ENCODE measurements around the gene EEF1A1.

Gene EEF1A1

GRCh38 chr6:73503027-73503772 is 17.6 kb downstream of the EEF1A1 start:
- DNase-seq, result no peak

DNA sequence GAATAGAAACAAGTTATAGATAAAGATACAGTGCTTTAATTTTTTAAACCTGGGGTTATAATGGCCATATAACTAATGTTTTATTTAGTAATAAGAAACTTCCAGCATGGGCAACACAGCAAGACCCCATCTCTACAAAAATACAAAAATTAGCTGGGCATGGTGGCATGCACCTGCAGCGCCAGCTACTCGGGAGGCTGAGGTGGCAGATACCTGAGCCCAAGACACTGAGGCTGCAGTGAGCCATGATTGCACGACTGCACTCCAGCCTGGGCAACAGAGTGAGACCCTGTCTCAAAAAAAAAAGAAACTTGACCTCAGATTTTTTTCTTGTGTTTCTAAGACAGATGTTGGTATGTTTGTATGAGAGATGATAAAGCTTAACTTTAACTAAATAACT is 22.9 kb downstream of the EEF1A1 start:
- DNase-seq, result no peak

DNA sequence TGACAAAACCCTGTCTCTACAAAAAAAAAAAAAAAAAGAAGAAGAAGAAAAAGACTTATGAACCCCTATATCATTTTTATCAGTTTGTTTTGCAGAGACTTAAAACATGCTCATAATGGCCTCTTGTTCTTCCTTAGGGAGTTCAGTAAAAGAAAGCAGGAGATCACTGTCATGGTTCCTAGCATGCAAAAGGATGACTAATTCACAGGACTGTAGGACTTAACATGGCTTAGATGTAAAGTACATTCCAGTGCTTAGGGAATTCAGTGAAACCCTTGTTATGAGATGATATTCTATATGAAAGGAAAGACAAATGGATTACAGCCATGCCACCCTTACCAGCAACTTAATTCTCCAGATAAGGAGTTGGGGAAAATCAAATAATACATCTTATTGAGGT is 29.5 kb downstream of the EEF1A1 start:
- DNase-seq, result no peak

GRCh38 chr6:73487473-73487872 is 33.4 kb downstream of the EEF1A1 start:
- DNase-seq, result no peak

DNA sequence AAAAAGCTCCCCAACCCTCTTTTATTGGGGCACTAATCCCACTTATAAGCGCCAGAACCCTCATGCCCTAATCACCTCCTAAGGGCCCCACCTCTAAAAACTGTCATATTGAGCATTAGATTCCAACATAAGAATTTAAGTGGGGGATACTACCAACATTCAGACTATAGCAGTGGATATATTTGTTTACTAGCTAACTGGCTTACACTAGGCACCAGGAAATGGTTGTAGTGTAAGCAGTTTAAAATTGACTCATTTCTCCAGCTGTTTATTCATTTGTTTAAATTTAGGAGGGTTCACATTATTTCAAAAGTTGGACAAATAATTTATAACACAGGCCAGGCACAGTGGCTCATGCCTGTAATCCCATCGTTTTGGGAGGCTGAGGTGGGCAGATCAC is 36.4 kb downstream of the EEF1A1 start:
- DNase-seq, result no peak

DNA sequence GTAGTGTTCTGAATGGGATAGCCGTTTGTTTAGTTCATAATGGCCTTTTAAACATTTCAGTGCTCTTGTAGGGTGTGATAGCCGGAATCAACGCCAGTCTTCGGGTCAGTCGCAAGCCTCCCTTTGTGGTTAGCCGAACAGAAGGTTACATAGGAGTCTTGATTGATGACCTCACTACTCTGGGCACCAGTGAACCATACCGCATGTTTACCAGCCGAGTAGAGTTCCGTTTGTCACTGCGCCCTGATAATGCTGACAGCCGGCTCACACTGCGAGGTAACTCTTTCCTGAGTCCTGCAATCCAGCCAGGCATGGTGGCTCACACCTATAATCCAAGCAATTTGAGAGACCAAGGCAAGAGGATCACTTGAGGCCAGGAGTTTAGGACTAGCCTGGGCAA is 38.9 kb downstream of the EEF1A1 start:
- DNase-seq, result no peak

DNA sequence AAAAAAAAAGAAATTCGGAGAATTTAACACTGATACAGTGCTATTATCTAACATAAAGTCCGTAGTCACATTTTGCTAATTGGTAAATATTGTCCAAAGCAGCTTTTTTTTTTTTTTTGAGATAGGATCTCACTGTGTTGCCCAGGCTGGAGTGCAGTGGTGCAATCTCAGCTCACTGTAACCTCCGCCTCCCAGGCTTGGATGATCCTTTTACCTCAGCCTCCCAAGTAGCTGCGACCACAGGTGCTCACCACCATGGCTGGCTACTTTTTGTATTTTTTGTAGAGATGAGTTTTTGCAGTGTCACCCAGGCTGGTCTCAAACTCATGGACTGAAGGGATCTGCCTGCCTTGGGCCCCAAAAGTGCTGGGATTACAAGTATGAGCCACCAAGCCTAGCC is 43.4 kb downstream of the EEF1A1 start:
- no peak for DNase-seq

DNA sequence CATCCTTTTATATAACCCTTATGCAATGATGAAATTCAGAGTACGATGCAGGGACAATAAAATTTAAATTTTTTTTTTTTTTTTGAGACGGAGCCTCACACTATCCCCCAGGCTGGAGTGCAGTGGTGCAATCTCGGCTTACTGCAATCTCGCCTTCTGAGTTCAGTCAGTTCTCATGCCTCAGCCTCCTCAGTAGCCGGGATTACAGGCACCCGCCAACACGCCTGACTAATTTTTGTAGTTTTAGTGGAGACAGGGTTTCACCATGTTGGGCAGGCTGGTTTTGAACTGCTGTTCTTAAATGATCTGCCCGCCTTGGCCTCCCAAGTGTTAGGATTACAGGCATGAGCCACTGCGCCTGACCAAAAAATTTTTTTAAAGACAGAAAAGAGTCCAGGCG is 44.1 kb downstream of the EEF1A1 start:
- DNase-seq, result no peak

GRCh38 chr6:73471686-73472290 is 49.0 kb downstream of the EEF1A1 start:
- no peak for DNase-seq
